Transverse colon (tissue), 4 donors: Measurements from ENCODE around the gene P2RY6.

Experiments
- CTCF ChIP-seq, 5 experiments: fragments of 200-600 bp in 3 of 5; fragments of 450-650 bp in 2 of 5; sonication (generic) in 3 of 5; IDR thresholded peaks; 1 replicate in 2 of 5; 2 replicates in 3 of 5; pipeline ENCODE4 v1.5.1; 2016 to 2017; ENCODE audit warnings: antibody characterized with exemption in 5 of 5, inconsistent platforms in 3 of 5, mild to moderate bottlenecking in 2 of 5, moderate library complexity in 1 of 5
- EP300 ChIP-seq: sonication (generic); formaldehyde crosslinking; IDR thresholded peaks from one replicate; pipeline ENCODE4 v1.6.1; 2017; ENCODE audit warnings: antibody characterized with exemption, low read depth
- POLR2AphosphoS5 ChIP-seq, 3 donors: sonication (generic); formaldehyde crosslinking; IDR thresholded peaks; one replicate each; pipeline ENCODE4 v1.6.1; 2016; ENCODE audit warnings: antibody characterized with exemption in 3 of 3

GRCh38 chr11:73228268-73229134, 43.6 kb upstream of the P2RY6 start:
- TF ChIP-seq CTCF (IDR thresholded peaks at IDR 0.05) (no peak), POLR2AphosphoS5 (IDR thresholded peaks at IDR 0.05) (no peak), EP300 (no peak)
